GM23338 (cell line): Measurements from ENCODE around the gene ZNF440.

Experiments
- CREB1 ChIP-seq: fragments of 250-450 bp; sonication (Bioruptor Pico); IDR thresholded peaks from 2 replicates; pipeline ENCODE4 v1.5.0; 2020; ENCODE audit warnings: low read depth, mild to moderate bottlenecking, moderate library complexity
- EZH2 ChIP-seq: fragments of 200-600 bp; sonication (generic); IDR thresholded peaks from one replicate; pipeline ENCODE4 v1.8.0; 2017; ENCODE audit warnings: antibody characterized with exemption, mild to moderate bottlenecking, low read depth; ENCODE audit not compliant: unreplicated experiment
- EZH2phosphoT487 ChIP-seq: fragments of 200-600 bp; sonication (generic); IDR thresholded peaks from one replicate; pipeline ENCODE4 v1.8.1; 2018; ENCODE audit warnings: antibody characterized with exemption; ENCODE audit not compliant: unreplicated experiment
- POLR2AphosphoS5 ChIP-seq: IDR thresholded peaks from 2 replicates; pipeline ENCODE4 v1.6.1; 2016; ENCODE audit warnings: antibody characterized with exemption, low read depth
- REST ChIP-seq: IDR thresholded peaks from one replicate; pipeline ENCODE4 v1.6.1; 2018; ENCODE audit warnings: antibody characterized with exemption; ENCODE audit not compliant: unreplicated experiment
- TF ChIP-seq, protein P1 (sequence below), 2 experiments: fragments of 200-600 bp in 1 of 2; sonication (generic) in 1 of 2; conservative IDR thresholded peaks; 2 replicates each; pipeline versions ENCODE4 v1.5.1 to v1.6.1; 2016 to 2017; ENCODE audit warnings: antibody characterized with exemption in 2 of 2, low read depth in 2 of 2, mild to moderate bottlenecking in 2 of 2, moderate library complexity in 1 of 2
- TF ChIP-seq, protein P2 (sequence below): IDR thresholded peaks from 2 replicates; pipeline ENCODE4 v1.6.1; 2016; ENCODE audit warnings: antibody characterized with exemption

- TF ChIP-seq, protein P1, sequence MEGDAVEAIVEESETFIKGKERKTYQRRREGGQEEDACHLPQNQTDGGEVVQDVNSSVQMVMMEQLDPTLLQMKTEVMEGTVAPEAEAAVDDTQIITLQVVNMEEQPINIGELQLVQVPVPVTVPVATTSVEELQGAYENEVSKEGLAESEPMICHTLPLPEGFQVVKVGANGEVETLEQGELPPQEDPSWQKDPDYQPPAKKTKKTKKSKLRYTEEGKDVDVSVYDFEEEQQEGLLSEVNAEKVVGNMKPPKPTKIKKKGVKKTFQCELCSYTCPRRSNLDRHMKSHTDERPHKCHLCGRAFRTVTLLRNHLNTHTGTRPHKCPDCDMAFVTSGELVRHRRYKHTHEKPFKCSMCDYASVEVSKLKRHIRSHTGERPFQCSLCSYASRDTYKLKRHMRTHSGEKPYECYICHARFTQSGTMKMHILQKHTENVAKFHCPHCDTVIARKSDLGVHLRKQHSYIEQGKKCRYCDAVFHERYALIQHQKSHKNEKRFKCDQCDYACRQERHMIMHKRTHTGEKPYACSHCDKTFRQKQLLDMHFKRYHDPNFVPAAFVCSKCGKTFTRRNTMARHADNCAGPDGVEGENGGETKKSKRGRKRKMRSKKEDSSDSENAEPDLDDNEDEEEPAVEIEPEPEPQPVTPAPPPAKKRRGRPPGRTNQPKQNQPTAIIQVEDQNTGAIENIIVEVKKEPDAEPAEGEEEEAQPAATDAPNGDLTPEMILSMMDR (conservative IDR thresholded peaks at IDR 0.05; ENCODE audit: low read depth in 2 of 2): no peak
- TF ChIP-seq POLR2AphosphoS5: no peak
- TF ChIP-seq REST: no peak
- no peak for TF ChIP-seq EZH2
- TF ChIP-seq, protein P2, sequence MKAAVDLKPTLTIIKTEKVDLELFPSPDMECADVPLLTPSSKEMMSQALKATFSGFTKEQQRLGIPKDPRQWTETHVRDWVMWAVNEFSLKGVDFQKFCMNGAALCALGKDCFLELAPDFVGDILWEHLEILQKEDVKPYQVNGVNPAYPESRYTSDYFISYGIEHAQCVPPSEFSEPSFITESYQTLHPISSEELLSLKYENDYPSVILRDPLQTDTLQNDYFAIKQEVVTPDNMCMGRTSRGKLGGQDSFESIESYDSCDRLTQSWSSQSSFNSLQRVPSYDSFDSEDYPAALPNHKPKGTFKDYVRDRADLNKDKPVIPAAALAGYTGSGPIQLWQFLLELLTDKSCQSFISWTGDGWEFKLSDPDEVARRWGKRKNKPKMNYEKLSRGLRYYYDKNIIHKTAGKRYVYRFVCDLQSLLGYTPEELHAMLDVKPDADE: no peak
- TF ChIP-seq CREB1 (CRISPR knock-in tag): no peak
- TF ChIP-seq EZH2phosphoT487: no peak
These were observed 46.4 kb upstream of the ZNF440 start for GRCh38 chr19:11767633-11768133.
